ENCODE measurements around the gene AHCY.

AHCY gene

DNA sequence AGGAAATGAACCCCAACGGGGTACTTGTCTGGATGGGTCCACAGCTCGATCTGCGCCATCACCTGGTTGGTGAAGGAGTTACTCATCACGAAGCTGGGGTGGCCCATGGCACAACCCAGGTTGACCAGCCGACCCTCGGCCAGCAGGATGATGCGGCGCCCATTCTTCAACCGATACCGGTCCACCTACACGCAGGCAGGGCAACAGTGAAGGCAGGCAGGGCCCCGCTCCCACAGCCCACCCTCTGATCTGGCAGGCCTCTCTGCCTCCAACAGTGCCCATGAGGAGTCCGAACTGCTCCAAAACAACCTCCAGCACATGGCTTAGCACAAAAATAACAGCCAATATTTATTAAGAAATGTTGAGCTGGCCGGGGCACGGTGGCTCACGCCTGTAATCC is 17.7 kb downstream of the AHCY start:
- no peak overlapping the region for H3K27ac ChIP-seq
- H3K27me3 ChIP-seq (replicated peaks): no peaks in the 10 kb centered on the region
- no peak for DNase-seq
- in situ Hi-C loops (cut with HindIII; ENCODE audit: low pct_ligation_motif_present, low sequenced_read_pairs): no loop called here
- H3K4me3 ChIP-seq (ENCODE audit: low read depth, low read length): no peak overlapping the region
- TF ChIP-seq, protein P1, sequence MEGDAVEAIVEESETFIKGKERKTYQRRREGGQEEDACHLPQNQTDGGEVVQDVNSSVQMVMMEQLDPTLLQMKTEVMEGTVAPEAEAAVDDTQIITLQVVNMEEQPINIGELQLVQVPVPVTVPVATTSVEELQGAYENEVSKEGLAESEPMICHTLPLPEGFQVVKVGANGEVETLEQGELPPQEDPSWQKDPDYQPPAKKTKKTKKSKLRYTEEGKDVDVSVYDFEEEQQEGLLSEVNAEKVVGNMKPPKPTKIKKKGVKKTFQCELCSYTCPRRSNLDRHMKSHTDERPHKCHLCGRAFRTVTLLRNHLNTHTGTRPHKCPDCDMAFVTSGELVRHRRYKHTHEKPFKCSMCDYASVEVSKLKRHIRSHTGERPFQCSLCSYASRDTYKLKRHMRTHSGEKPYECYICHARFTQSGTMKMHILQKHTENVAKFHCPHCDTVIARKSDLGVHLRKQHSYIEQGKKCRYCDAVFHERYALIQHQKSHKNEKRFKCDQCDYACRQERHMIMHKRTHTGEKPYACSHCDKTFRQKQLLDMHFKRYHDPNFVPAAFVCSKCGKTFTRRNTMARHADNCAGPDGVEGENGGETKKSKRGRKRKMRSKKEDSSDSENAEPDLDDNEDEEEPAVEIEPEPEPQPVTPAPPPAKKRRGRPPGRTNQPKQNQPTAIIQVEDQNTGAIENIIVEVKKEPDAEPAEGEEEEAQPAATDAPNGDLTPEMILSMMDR (IDR thresholded peaks at IDR 0.05; ENCODE audit: low read depth, low read length, missing control alignments): no peak
- H3K36me3 ChIP-seq (replicated peaks): peaks cover 75% of the 10 kb centered on the region

- peaks cover 67% of the 10 kb centered on the region for H3K36me3 ChIP-seq (replicated peaks)
- DNase-seq: no peak
- in situ Hi-C loops (cut with HindIII; ENCODE audit: low pct_ligation_motif_present, low sequenced_read_pairs): no loop called here
- no peak overlapping the region for H3K4me3 ChIP-seq (ENCODE audit: low read depth, low read length)
- no peaks in the 10 kb centered on the region for H3K27me3 ChIP-seq (replicated peaks)
- no peak overlapping the region for H3K27ac ChIP-seq
- TF ChIP-seq, protein P1 (IDR thresholded peaks at IDR 0.05; ENCODE audit: low read depth, low read length, missing control alignments): no peak
Measured at GRCh38 chr20:34283844-34284243, 19.3 kb downstream of the AHCY start.

GRCh38 chr20:34282041-34282440 is 21.1 kb downstream of the AHCY start:
- no peak overlapping the region for H3K27ac ChIP-seq
- TF ChIP-seq, protein P1 (IDR thresholded peaks at IDR 0.05; ENCODE audit: low read depth, low read length, missing control alignments): no peak
- no peak for DNase-seq
- no peak overlapping the region for H3K4me3 ChIP-seq (ENCODE audit: low read depth, low read length)
- in situ Hi-C loops (cut with HindIII; ENCODE audit: low pct_ligation_motif_present, low sequenced_read_pairs): no loop called here
- peaks cover 56% of the 10 kb centered on the region for H3K36me3 ChIP-seq (replicated peaks)
- H3K27me3 ChIP-seq (replicated peaks): no peaks in the 10 kb centered on the region

GRCh38 chr20:34281177-34281576 is 22.0 kb downstream of the AHCY start:
- no peaks in the 10 kb centered on the region for H3K27me3 ChIP-seq (replicated peaks)
- in situ Hi-C loops (cut with HindIII; ENCODE audit: low pct_ligation_motif_present, low sequenced_read_pairs): no loop called here
- no peak for DNase-seq
- H3K4me3 ChIP-seq (ENCODE audit: low read depth, low read length): no peak overlapping the region
- H3K36me3 ChIP-seq (replicated peaks): peaks cover 56% of the 10 kb centered on the region
- H3K27ac ChIP-seq: no peak overlapping the region
- TF ChIP-seq, protein P1 (IDR thresholded peaks at IDR 0.05; ENCODE audit: low read depth, low read length, missing control alignments): no peak

- Histone ChIP-seq H3K27ac (no peak overlapping the region), H3K27me3 (replicated peaks) (no peaks in the 10 kb centered on the region), H3K4me3 (ENCODE audit: low read depth, low read length) (no peak overlapping the region), H3K36me3 (replicated peaks) (peaks cover 11% of the 10 kb centered on the region)
- no peak for DNase-seq
- TF ChIP-seq, protein P1 (IDR thresholded peaks at IDR 0.05; ENCODE audit: low read depth, low read length, missing control alignments): no peak
- in situ Hi-C loops (cut with HindIII; ENCODE audit: low pct_ligation_motif_present, low sequenced_read_pairs): no loop called here
Measured at GRCh38 chr20:34274694-34275093, 28.5 kb downstream of the AHCY start.

DNA sequence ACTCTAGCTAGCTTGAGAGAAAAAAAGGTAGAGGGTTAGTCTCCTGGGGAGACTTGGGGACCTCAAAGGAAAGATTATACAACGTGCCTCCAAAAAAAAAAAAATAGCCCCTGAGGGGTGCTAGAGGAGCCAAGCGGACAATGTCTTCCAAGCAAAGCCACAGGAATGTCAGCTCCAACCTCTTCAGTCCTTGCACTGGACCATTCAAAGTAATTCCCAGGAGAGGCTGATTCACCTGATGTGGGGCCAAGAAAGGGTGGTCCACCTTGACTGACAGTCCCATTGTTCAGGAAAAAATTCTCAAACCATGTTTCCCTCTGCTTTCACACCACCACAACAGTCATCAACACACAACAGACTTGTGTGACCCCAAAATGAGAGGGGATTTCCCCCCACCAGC is 31.2 kb downstream of the AHCY start:
- Histone ChIP-seq H3K27me3 (replicated peaks) (no peaks in the 10 kb centered on the region), H3K4me3 (ENCODE audit: low read depth, low read length) (no peak overlapping the region), H3K27ac (no peak overlapping the region), H3K36me3 (replicated peaks) (peaks cover 10% of the 10 kb centered on the region)
- in situ Hi-C loops (cut with HindIII; ENCODE audit: low pct_ligation_motif_present, low sequenced_read_pairs): no loop called here
- TF ChIP-seq, protein P1 (IDR thresholded peaks at IDR 0.05; ENCODE audit: low read depth, low read length, missing control alignments): no peak
- DNase-seq: peak; percentile 66
